CD8-positive, alpha-beta memory T cell (primary cell): ENCODE results near the gene ELOA. TPM values are rescaled to one million over a fixed set of nuclear protein-coding genes. Genes with fewer than 3 reads are reported as not detected.
"Not testable (repeated sequence)": the region's sequence is repeated elsewhere in the genome, so short reads cannot be mapped to it uniquely, and the experiment has no call there.

ENCODE experiments used
- CTCF ChIA-PET: fragments of 350-600 bp; sonication (Branson Sonifier 250); formaldehyde crosslinking; loops from one replicate; lab custom pipeline; 2021; ENCODE audit warnings: antibody characterized with exemption; lab: Charles Lee
- POLR2A ChIA-PET: fragments of 350-600 bp; sonication (Branson Sonifier 250); formaldehyde crosslinking; loops from one replicate; lab custom pipeline; 2021; ENCODE audit warnings: antibody characterized with exemption; lab: Charles Lee
- DNase-seq, 5 donors: peaks; one replicate each; pipeline versions ENCODE4 v3.0.0 to v3.0.0-alpha.2; 2020 to 2022; ENCODE audit warnings: mixed read lengths in 1 of 5
- H3K27ac ChIP-seq: one replicate; pipeline ENCODE4 v1.7.0; 2013; ENCODE audit warnings: low read depth, mild to moderate bottlenecking, low read length, moderate library complexity
- H3K27me3 ChIP-seq: 2 replicates; pipeline ENCODE4 v1.7.0; 2013; ENCODE audit warnings: low read length, mild to moderate bottlenecking; ENCODE audit not compliant: insufficient read depth, poor library complexity, severe bottlenecking
- H3K36me3 ChIP-seq: 2 replicates; pipeline ENCODE4 v1.7.0; 2013; ENCODE audit warnings: mild to moderate bottlenecking, low read length, moderate library complexity; ENCODE audit not compliant: insufficient read depth
- H3K4me1 ChIP-seq: 2 replicates; pipeline ENCODE4 v1.7.0; 2013; ENCODE audit warnings: mild to moderate bottlenecking, low read length, moderate library complexity; ENCODE audit not compliant: insufficient read depth
- H3K4me3 ChIP-seq: 2 replicates; pipeline ENCODE4 v1.7.0; 2013; ENCODE audit warnings: mild to moderate bottlenecking, low read length
- H3K9me3 ChIP-seq: 2 replicates; pipeline ENCODE4 v1.7.0; 2013; ENCODE audit warnings: mild to moderate bottlenecking, low read length
- H3K27ac Mint-ChIP-seq, 8 donors: one replicate each; pipeline ENCODE4 v1.8.0; 2020 to 2021; ENCODE audit warnings: mixed read lengths in 8 of 8, mild to moderate bottlenecking in 6 of 8, inconsistent platforms in 3 of 8, moderate library complexity in 3 of 8
- H3K27me3 Mint-ChIP-seq, 2 donors: one replicate each; pipeline ENCODE4 v1.8.0; 2020 to 2021; ENCODE audit warnings: mixed read lengths in 2 of 2, mild to moderate bottlenecking in 1 of 2, moderate library complexity in 1 of 2
- H3K36me3 Mint-ChIP-seq, 3 donors: one replicate each; pipeline ENCODE4 v1.8.0; 2020 to 2021; ENCODE audit warnings: mixed read lengths in 3 of 3, inconsistent platforms in 1 of 3, mild to moderate bottlenecking in 1 of 3
- H3K4me1 Mint-ChIP-seq, 3 donors: one replicate each; pipeline ENCODE4 v1.8.0; 2020 to 2021; ENCODE audit warnings: mixed read lengths in 3 of 3, inconsistent platforms in 1 of 3, mild to moderate bottlenecking in 1 of 3
- H3K4me3 Mint-ChIP-seq, 7 donors: one replicate each; pipeline ENCODE4 v1.8.0; 2020 to 2021; ENCODE audit warnings: mixed read lengths in 7 of 7, mild to moderate bottlenecking in 6 of 7, moderate library complexity in 4 of 7, inconsistent platforms in 2 of 7
- H3K9me3 Mint-ChIP-seq, 5 donors: one replicate each; pipeline ENCODE4 v1.8.0; 2020 to 2022; ENCODE audit warnings: mixed read lengths in 5 of 5, mild to moderate bottlenecking in 3 of 5, moderate library complexity in 2 of 5, inconsistent platforms in 1 of 5
- polyA plus RNA-seq: library from polyadenylated mRNA; unstranded; fragments of 300-500 nt; fragmentation: Illumina TruSeq; gene quantifications from one replicate; pipeline ENCODE4 v1.2.3, GENCODE V29; 2021
- total RNA-seq, 2 experiments: library from RNA; stranded (reverse); gene quantifications; one replicate each; pipeline ENCODE4 v1.2.3, GENCODE V29; 2021

The ELOA gene
- total and polyA plus RNA-seq, 3 experiments from 2014 or later, result 32.3 to 69.0 (median 64.1) TPM

DNA sequence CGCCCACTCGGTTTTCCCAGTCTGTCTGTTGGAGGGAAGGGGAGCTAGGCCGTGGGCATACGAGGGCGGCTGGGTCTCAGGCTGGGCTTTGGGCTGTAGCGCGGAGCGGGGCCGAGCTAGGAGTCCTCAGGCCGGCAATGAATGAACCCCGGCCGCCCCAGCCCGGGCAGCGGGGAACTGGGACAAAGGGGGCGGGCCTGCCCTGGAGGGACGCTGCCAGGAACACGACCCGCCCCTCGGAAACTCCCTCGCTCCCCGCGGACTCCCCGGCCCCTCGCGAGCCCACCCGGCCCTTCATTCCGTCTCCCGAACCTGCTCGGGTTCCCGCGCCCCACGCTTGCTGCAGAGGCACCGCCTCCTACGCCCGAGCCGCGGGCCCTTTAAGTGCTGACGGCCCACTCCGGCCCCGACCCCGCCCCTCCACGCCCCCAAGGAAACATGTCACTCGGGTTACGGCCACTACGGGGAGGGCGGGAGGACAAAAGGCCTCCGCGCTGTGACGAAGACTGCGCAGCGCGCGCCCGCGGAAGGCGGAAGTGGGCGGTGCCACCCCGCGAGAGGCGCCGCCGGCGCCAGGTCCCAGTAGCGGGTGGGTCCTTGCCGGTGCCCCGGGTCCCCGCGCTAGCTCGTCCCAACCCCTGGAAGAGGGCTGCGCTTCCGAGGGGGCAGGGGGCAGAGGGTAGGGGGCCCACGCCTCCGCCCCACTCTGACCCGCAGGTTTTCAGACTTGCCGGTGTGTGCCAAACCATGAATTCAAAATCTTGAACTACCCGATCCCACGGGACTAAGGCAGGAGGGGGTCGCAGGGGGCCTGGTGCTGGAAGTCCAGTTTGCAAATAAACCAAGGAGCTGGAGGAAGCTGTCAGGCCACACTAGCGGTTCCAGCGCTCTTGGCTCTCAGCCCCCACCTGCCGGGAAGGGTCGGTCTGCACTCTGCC lies 57.4 kb downstream of the ELOA start, which contains the start of gene GALE:
TSS of gene GALE (minus strand) at position 355 of the 938 bp plus-strand sequence. CDS start 1,747 bp downstream, outside the sequence.
- ChIA-PET CTCF (interaction anchor here (0.6 to 1.8 kb wide), 6 partner anchors 9 to 29 kb away, joined by 4 to 16 read pairs (median 4); partner anchors contain the start of genes LYPLA2 and PITHD1), POLR2A (interaction anchor here (0.6 to 2.9 kb wide), 8 partner anchors 9 to 241 kb away, joined by 3 to 20 read pairs (median 4); partner anchors contain the start of genes HMGCL, LYPLA2, PITHD1 and PNRC2)
- Histone ChIP-seq H3K4me3 (peak within 1 kb of the TSS; percentile 70), H3K27me3 (no peaks in the 10 kb centered on the region), H3K36me3 (no peaks in the 10 kb centered on the region), H3K9me3 (no peaks in the 10 kb centered on the region), H3K4me1 (peaks cover 20% of the 10 kb centered on the region), H3K27ac (peak within 1 kb of the TSS; percentile 85)
- Mint-ChIP-seq H3K27me3 (no peaks in the 10 kb centered on the region), H3K4me1 (peaks cover 14 to 24% (median 19%) of the 10 kb centered on the region in 3 donors), H3K4me3 (peak within 1 kb of the TSS; percentile 85 to 97 (median 91)), H3K36me3 (peaks cover 0 to 38% (median 2%) of the 10 kb centered on the region in 3 donors), H3K27ac (peak within 1 kb of the TSS; percentile 84 to 96 (median 91)), H3K9me3 (no peaks in the 10 kb centered on the region)
- DNase-seq, result peak; percentile 92 to 98 (median 95)

GRCh38 chr1:23801338-23801748 lies 58.1 kb downstream of the ELOA start:
- Histone ChIP-seq H3K9me3 (no peaks in the 10 kb centered on the region), H3K27me3 (no peaks in the 10 kb centered on the region), H3K36me3 (no peaks in the 10 kb centered on the region), H3K4me3 (peak overlapping the region; percentile 70), H3K27ac (peak overlapping the region; percentile 85), H3K4me1 (peaks cover 20% of the 10 kb centered on the region)
- peak overlapping the region; percentile 85 to 97 (median 91) for H3K4me3 Mint-ChIP-seq
- no peaks in the 10 kb centered on the region for H3K9me3 Mint-ChIP-seq
- peaks cover 0 to 36% (median 2%) of the 10 kb centered on the region in 3 donors for H3K36me3 Mint-ChIP-seq
- peak overlapping the region; percentile 84 to 92 (median 88) for H3K27ac Mint-ChIP-seq
- CTCF ChIA-PET, result interaction anchor here (0.6 to 1.8 kb wide), 5 partner anchors 9 to 29 kb away, joined by 4 to 16 read pairs (median 4); partner anchors contain the start of gene PITHD1
- DNase-seq, result no peak
- peaks cover 14 to 24% (median 19%) of the 10 kb centered on the region in 3 donors for H3K4me1 Mint-ChIP-seq
- H3K27me3 Mint-ChIP-seq, result no peaks in the 10 kb centered on the region
- POLR2A ChIA-PET, result interaction anchor here (0.6 to 2.9 kb wide), 5 partner anchors 8 to 28 kb away, joined by 3 to 20 read pairs (median 5); partner anchors contain the start of genes HMGCL and LYPLA2

DNA sequence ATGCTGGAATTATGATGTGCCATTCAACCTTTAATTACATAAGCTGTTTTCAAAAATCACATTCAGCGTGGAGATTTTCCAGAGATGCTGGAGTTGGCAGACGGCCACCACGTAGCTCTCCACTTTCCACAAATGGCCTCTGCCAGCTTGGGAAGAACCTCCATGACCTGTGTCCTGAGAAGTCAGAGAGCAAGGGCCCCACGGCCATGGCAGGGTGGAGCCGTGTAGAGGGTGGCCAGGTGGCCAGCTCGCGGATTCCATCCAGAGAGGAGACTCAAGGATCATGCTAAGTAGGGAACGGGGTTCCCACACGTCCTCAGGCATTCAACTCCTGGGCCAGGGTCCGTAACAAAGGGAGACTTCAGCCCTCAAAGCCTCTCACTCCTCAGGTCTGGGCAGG lies 58.6 kb downstream of the ELOA start:
- no peak overlapping the region for H3K4me3 ChIP-seq
- peaks cover 20% of the 10 kb centered on the region for H3K4me1 ChIP-seq
- H3K27ac ChIP-seq, result no peak overlapping the region
- peaks cover 14 to 24% (median 19%) of the 10 kb centered on the region in 3 donors for H3K4me1 Mint-ChIP-seq
- no peaks in the 10 kb centered on the region for H3K27me3 ChIP-seq
- H3K9me3 ChIP-seq, result no peaks in the 10 kb centered on the region
- DNase-seq, result no peak
- no peaks in the 10 kb centered on the region for H3K36me3 ChIP-seq
- H3K9me3 Mint-ChIP-seq, result no peaks in the 10 kb centered on the region
- ChIA-PET CTCF (interaction anchor here (1.4 to 1.7 kb wide), 4 partner anchors 8 to 23 kb away, joined by 4 to 16 read pairs (median 5); partner anchors contain the start of gene PITHD1), POLR2A (interaction anchor here (0.6 to 2.9 kb wide), 5 partner anchors 8 to 37 kb away, joined by 3 to 20 read pairs (median 5); partner anchors contain the start of genes HMGCL and LYPLA2)
- peak overlapping the region; percentile 51 to 90 (median 82) for H3K27ac Mint-ChIP-seq
- H3K27me3 Mint-ChIP-seq, result no peaks in the 10 kb centered on the region
- peak overlapping the region; percentile 4 to 96 (median 59) for H3K4me3 Mint-ChIP-seq
- peaks cover 0 to 35% (median 2%) of the 10 kb centered on the region in 3 donors for H3K36me3 Mint-ChIP-seq

DNA sequence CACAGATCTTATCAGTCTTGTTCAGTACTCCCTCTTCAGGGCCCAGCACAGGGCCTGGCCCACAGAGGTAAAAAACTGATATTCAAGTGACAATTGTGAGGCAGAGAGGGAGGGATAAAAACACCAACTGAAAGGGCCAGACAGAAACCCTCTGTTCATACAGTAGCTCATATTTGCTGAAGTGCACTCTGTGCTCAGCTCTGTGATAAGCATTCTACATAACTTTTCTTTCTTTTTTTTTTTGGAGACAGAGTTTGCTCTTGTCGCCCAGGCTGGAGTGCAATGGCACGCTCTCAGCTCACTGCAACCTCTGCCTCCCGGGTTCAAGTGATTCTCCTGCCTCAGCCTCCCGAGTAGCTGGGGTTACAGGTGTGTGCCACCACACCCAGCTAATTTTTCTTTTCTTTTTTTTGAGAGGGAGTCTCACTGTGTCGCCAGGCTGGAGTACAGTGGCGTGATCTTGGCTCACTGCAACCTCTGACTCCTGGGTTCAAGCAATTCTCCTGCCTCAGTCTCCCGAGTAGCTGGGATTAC lies 59.6 kb downstream of the ELOA start:
- not testable (repeated sequence) for H3K9me3 Mint-ChIP-seq, H3K36me3 ChIP-seq, H3K9me3 ChIP-seq, H3K27me3 Mint-ChIP-seq, H3K4me3 ChIP-seq, H3K27ac ChIP-seq, H3K27me3 ChIP-seq, DNase-seq
- peaks cover 0 to 38% (median 9%) of the 10 kb centered on the region in 3 donors for H3K36me3 Mint-ChIP-seq
- peak overlapping the region in 3 of 7 donors; percentile 33 to 96 (median 44) for H3K4me3 Mint-ChIP-seq
- peaks cover 20% of the 10 kb centered on the region for H3K4me1 ChIP-seq
- POLR2A ChIA-PET, result interaction anchor here (0.5 to 2.9 kb wide), 4 partner anchors 22 to 318 kb away, joined by 3 to 20 read pairs (median 3); partner anchors contain the start of gene HMGCL
- peak overlapping the region in 7 of 8 donors; percentile 17 to 90 (median 77) for H3K27ac Mint-ChIP-seq
- CTCF ChIA-PET, result interaction anchor here (1.4 to 1.5 kb wide), 2 partner anchors 9 to 10 kb away, joined by 4 to 6 read pairs; no protein-coding TSS in a partner anchor
- peaks cover 14 to 24% (median 19%) of the 10 kb centered on the region in 3 donors for H3K4me1 Mint-ChIP-seq

DNA sequence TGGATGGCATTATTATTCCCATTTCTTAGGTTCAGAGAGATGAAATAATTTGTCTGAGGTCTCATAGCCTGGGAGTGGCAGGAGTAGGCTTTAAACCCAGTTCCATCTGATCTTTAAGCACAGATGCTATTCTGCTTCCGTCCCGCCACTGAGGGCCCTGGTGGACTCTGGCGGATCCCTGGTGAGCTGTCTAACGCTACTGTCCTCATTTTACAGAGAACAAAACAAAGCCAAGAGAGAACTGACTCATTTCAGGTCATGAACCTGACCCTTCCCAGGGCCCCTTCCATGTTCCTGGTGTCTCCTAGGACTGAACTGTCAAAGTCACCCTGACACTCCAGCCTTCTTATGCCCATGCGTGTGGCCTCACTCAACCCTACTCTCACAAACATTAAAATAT lies 60.4 kb downstream of the ELOA start:
- DNase-seq, result no peak
- ChIA-PET POLR2A (no interaction called here), CTCF (interaction anchor here (1.5 kb wide), 1 partner anchor 8 kb away, joined by 4 read pairs; no protein-coding TSS in a partner anchor)
- Mint-ChIP-seq H3K36me3 (peaks cover 0 to 39% (median 9%) of the 10 kb centered on the region in 3 donors), H3K27ac (peak overlapping the region in 2 of 8 donors; percentile 73 to 84), H3K4me3 (peak overlapping the region in 2 of 7 donors; percentile 49 to 60), H3K9me3 (no peaks in the 10 kb centered on the region), H3K27me3 (no peaks in the 10 kb centered on the region), H3K4me1 (peaks cover 14 to 21% (median 17%) of the 10 kb centered on the region in 3 donors)
- Histone ChIP-seq H3K27ac (no peak overlapping the region), H3K36me3 (peaks cover 4% of the 10 kb centered on the region), H3K4me3 (no peak overlapping the region), H3K9me3 (no peaks in the 10 kb centered on the region), H3K27me3 (no peaks in the 10 kb centered on the region), H3K4me1 (peaks cover 20% of the 10 kb centered on the region)

GRCh38 chr1:23804183-23804835 lies 61.0 kb downstream of the ELOA start:
- H3K4me1 ChIP-seq, result peaks cover 15% of the 10 kb centered on the region
- no peak overlapping the region for H3K4me3 ChIP-seq
- H3K36me3 Mint-ChIP-seq, result peaks cover 0 to 39% (median 9%) of the 10 kb centered on the region in 3 donors
- H3K27ac Mint-ChIP-seq, result peak overlapping the region in 4 of 8 donors; percentile 38 to 96 (median 78)
- H3K4me1 Mint-ChIP-seq, result peaks cover 11 to 15% (median 11%) of the 10 kb centered on the region in 3 donors
- H3K27me3 Mint-ChIP-seq, result no peaks in the 10 kb centered on the region
- no peaks in the 10 kb centered on the region for H3K27me3 ChIP-seq
- H3K27ac ChIP-seq, result no peak overlapping the region
- peaks cover 4% of the 10 kb centered on the region for H3K36me3 ChIP-seq
- ChIA-PET CTCF (no interaction called here), POLR2A (no interaction called here)
- H3K9me3 ChIP-seq, result no peaks in the 10 kb centered on the region
- no peaks in the 10 kb centered on the region for H3K9me3 Mint-ChIP-seq
- peak overlapping the region in 1 of 7 donors; percentile 60 for H3K4me3 Mint-ChIP-seq
- no peak for DNase-seq

- Histone ChIP-seq H3K27me3 (no peaks in the 10 kb centered on the region), H3K27ac (no peak overlapping the region), H3K9me3 (no peaks in the 10 kb centered on the region), H3K36me3 (peaks cover 4% of the 10 kb centered on the region), H3K4me3 (no peak overlapping the region), H3K4me1 (peaks cover 15% of the 10 kb centered on the region)
- Mint-ChIP-seq H3K9me3 (no peaks in the 10 kb centered on the region), H3K4me3 (peak overlapping the region in 2 of 7 donors; percentile 54 to 77), H3K27ac (peak overlapping the region in 5 of 8 donors; percentile 67 to 96 (median 73)), H3K36me3 (peaks cover 0 to 39% (median 9%) of the 10 kb centered on the region in 3 donors), H3K4me1 (peaks cover 9 to 14% (median 11%) of the 10 kb centered on the region in 3 donors), H3K27me3 (no peaks in the 10 kb centered on the region)
- ChIA-PET POLR2A (no interaction called here), CTCF (interaction anchor here (1.4 kb wide), 1 partner anchor 64 kb away, joined by 5 read pairs; no protein-coding TSS in a partner anchor)
- no peak for DNase-seq
Observed at GRCh38 chr1:23805025-23805424, 61.8 kb downstream of the ELOA start.
